Measurements from ENCODE around the gene PKM.

Gene PKM

DNA sequence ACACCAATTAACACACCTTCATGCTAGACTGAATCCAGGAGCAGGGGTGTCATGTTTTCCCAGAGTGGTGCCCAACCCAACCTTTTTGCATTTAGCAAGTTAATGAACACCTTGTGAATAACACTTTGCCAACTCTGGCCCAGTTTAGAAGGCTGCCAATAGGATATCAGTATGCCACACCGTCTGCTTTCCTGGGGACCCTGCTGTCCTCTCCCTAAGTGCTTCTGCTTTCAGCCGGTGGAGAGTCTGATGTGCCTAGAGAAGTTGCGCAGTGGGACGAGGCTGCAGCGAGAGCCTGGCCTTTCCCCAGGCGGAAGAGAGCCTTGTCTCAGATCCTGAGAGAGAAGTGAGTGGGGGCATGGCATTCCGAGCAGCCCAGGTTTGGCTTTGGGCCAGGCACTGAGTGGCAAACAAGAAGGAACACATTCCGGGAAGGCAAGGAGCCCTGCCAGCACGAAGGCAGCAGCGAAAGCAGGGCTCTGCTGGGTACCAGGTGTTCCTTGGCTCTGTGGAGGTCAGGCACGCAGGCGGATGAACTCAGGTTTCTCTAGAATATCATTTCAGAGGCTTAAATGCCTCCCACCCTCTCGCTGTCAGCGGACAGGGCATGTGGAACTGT lies 75.9 kb downstream of the PKM start:
- no peak for DNase-seq

GRCh38 chr15:72154316-72154715 lies 76.7 kb downstream of the PKM start:
- DNase-seq, result no peak

DNA sequence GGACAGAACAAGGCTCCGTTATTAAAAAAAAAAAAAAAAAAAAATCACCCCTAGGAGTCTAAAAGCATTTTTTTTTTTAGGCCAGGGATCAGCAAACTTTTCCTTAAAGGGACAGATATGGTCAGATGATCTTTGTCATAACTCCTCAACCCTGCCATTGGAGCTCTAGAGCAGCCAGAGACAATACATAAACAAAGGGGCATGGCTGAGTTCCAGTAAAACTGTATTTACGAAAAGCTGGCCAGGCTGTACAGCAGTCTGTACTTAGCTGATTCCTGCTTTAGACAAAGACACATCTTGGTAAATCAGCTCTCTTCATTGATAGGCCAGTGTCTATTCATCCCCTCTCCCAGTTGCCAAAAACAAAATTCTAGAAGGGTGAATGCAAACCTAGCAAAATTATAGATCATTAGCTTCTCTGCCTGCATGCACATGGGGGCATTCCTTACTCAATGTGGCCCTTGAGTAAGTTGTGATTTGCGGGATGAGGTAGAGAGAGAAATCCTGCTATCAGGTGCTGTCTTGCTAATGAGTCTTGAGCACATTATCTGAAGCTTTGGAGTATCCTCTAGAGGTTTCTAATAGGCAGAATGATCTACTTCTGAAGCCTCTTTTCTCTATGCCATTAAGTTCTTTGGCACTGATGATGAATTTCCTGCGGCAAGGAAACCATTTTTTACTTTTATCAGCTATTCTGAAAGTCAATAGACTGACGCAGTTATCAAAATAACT lies 77.6 kb downstream of the PKM start:
- no peak for DNase-seq

All from CD4-positive, alpha-beta T cell treated with Interleukin-1 beta for 1 hour (primary cell).